HG03378 (cell line): ENCODE data around the gene PMF1.

Experiments used
- ATAC-seq: cut with Tn5 transposase; IDR thresholded peaks from one replicate; pipeline ENCODE4 v1.9.1; 2021; ENCODE audit warnings: mild to moderate bottlenecking, moderate library complexity; ENCODE audit not compliant: unreplicated experiment

The PMF1 gene

GRCh38 chr1:156262461-156263287 is 49.9 kb downstream of the PMF1 start:
- ATAC-seq = no peak

- no peak for ATAC-seq
Measured at GRCh38 chr1:156263288-156263655, 50.5 kb downstream of the PMF1 start.

DNA sequence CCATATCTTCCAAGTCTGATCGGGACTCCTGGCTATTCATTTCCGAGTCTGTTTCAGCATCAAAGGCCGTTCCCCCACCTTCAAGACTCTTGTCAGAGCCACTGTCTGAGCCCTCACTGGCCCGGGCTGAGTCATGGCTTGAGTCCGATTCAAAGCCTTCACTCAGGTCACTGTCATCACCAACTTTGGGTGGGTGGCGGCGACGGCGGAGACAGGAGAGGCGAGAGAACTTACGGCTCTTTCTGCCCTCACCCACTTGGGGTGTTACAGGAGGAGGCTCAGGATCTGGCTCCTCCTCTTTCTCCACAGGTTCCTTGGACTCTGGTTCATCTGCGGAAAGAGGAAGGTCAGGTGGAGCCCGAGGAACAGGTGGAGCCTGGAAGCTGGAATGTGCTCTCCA is 53.2 kb downstream of the PMF1 start:
- no peak for ATAC-seq

DNA sequence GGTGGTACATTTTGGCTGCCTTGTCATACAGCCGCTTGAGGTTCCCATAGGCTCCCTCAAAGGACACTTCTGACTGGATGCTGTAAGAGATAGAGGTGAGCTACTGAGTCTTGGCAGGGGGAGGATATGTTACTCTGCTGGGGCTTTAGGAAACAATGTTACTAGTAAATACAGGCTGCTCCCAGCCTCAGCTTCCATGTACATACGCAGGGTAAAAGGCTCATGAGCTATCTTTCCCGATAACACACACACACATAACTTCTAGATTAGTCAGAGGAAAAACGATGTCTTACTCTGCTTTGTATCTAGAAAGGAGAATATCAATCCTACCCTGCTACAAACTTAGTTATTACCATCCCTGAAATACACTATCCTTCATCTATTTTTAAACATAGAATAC is 55.5 kb downstream of the PMF1 start:
- ATAC-seq = no peak

DNA sequence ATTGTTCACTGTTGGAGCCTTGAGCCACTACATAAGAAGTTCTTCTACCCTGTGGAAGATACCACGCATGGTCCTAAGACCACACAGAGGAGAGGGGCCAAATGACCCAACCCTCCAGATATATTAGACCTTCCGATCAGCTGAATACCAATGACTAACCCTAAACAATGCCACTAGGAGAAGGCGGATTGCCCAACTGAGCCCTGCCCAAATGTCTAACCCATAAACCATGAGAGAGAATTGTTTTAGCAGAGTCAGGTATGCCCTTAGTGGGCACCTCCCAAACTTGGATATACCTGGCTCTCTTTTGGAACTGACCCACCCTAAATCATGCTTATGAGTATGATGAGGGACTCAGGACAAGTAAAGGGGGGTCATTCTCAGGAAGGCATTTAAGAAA is 57.5 kb downstream of the PMF1 start:
- ATAC-seq = no peak

- no peak for ATAC-seq
Measured at GRCh38 chr1:156276532-156276931, 63.7 kb downstream of the PMF1 start.

DNA sequence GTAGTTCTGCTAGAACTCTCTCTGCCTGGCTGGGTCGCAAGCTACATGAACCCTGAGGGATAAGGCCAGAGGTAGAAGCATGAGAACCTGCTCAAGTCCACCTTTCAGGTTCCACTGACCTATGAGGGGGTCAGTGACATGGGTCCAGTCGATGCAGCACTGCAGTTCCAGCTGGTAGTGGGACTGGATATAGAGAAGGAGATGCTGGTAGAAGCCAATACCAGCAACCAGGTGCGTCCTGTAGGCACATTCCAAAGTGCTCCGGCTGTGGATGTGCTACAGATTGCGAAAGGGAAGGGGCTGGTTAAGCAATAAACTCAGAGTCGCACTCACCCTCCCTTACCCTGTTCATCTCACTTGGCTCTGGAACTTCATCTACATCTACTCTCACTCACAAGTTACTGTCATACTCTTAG is 64.2 kb downstream of the PMF1 start:
- ATAC-seq = no peak

DNA sequence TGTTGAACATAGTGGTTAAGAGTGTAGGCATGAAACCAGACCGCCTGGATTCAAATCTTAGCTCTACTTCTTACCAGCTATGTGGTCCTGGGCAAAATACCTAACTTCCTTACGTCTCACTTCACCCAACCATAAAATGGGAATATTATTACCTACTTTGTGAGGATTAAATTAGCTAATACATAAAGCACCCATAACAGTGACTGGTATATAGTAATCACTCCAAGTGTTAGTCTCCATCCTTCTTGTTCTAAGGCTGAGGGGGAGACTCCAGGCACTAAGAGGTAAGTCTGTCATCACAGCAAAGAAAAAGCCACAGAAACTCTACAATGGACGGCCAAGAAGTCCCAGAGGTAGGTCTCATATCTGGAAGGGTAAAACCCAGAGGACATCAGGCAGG is 67.0 kb downstream of the PMF1 start:
- no peak for ATAC-seq

- ATAC-seq = no peak
Measured at GRCh38 chr1:156281281-156281680, 68.5 kb downstream of the PMF1 start.

- ATAC-seq = peak; percentile 2
Measured at GRCh38 chr1:156281693-156282478, 69.1 kb downstream of the PMF1 start.

DNA sequence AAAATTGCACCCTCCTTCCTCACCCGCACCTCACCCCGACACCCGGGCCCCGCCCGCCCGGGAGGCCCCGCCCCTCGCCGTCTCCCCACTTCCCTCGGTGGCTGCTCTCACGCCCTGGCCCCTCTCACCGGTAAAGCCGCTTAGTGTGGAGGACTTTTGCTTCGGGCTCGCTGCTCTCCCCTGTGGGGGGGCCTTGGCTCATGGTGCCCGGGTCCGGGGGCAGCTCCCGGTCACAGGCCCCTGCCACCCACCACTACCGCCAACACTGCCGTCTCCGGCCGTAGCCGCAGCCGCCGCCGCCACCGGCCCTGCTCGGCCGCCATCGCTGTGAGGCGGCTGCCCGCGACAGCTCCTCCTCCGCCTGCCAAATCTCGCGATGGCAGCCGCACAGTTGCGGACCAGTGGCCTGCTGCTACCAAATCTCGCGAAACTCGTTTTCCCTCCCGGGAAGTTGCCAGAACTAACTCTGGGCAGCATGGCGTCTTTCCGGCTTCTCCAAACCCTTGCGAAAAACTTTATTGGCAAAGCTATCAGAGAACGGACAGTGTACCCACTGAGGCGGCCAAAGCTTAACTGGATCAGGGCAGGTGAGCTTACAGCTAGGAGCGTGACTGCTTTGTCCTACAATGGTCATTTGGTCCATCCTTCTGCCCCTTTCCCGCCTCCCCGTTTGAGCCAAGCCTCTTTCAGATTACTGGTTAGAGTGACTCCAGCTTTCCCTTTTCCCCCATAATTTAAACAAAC is 69.8 kb downstream of the PMF1 start, which contains the start of gene SMG5:
SMG5 (minus strand) TSS at position 347 of the 744 bp plus-strand sequence; CDS start at position 202, 145 bp downstream.
- peak; percentile 71 for ATAC-seq

DNA sequence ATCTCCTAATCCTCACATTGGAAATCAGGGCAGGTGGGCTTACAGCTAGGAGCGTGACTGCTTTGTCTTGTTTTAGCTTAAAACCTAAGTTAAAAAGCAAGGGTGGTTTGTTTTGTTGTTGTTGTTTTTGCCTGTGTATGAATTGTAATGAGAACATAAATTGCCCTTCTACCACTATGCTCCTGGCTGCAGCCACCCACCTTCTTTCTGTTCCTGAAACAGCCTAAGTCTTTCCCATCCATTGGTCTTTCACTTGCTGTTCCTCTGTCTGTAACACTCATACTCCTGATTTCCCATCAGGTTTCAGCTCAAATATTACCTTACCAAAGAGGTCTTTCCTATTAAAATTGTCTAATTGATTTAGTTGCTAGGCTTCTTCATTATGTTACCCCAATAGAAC is 70.7 kb downstream of the PMF1 start:
- no peak for ATAC-seq

DNA sequence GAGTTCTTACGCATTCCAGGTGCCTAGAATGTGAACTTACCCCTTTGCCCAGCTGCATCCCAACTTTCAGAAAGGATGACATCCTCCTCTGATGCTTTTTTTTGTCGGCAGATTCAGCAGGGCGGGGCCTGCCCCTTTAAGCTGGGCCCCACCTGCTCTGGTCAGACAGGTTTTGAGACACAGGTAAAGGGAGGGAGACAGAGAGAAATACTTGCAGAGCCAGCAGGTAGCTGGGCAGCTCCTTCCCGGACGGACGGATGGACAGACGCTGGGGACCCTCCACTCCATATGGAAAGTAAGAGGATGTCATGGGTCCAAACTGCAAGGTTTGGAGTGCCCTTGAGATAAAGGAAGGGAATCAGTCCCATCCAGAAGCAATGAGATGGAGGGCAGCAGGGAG is 71.3 kb downstream of the PMF1 start, which contains the start of gene TMEM79:
TMEM79 (plus strand) TSS at position 214 of the 400 bp plus-strand sequence. CDS start 902 bp downstream, outside the sequence.
- no peak for ATAC-seq

GRCh38 chr1:156284757-156285156 is 72.0 kb downstream of the PMF1 start:
- ATAC-seq = no peak

DNA sequence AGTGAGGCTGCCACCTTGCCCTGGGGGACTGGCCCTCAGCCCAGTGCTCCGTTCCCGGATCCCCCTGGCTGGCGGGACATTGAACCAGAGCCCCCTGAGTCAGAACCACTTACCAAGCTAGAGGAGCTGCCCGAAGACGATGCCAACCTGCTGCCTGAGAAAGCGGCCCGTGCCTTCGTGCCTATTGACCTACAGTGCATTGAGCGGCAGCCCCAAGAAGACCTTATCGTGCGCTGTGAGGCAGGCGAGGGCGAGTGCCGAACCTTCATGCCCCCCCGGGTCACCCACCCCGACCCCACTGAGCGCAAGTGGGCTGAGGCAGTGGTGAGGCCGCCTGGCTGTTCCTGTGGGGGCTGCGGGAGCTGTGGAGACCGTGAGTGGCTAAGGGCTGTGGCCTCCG is 72.6 kb downstream of the PMF1 start:
- ATAC-seq = no peak

DNA sequence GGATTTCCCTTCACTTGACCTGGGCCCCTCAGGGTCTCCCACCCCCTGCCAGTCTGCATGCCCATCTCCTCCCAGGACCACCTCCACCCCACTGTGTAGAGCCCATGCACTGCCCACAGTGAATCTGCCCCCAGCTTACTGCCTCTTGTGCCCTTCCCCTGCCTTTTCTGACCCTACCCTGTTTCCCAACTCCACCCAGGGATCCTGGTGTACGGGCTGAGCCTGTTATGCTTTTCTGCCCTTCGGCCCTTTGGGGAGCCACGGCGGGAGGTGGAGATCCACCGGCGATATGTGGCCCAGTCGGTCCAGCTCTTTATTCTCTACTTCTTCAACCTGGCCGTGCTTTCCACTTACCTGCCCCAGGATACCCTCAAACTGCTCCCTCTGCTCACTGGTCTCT is 73.3 kb downstream of the PMF1 start:
- no peak for ATAC-seq
